Bronchial epithelial cell (primary cell): Measurements from ENCODE around the gene UBE2M. TPM values are rescaled to one million over a fixed set of nuclear protein-coding genes. Genes with fewer than 3 reads are reported as not detected.

ENCODE experiments used
- DNase-seq: peaks from one replicate; pipeline ENCODE4 v3.0.0-alpha.2; 2010; ENCODE audit warnings: low read depth
- FAIRE-seq: peaks from 2 replicates; lab custom pipeline; 2011; peaks lifted over from hg19 to GRCh38; lab: Jason Lieb, UNC
- H3K27me3 ChIP-seq: 2 replicates; pipeline ENCODE4 v1.5.1; 2011; ENCODE audit warnings: low read length; ENCODE audit not compliant: control insufficient read depth, insufficient read depth
- H3K36me3 ChIP-seq: 2 replicates; pipeline ENCODE4 v1.5.1; 2011; ENCODE audit warnings: low read length; ENCODE audit not compliant: control insufficient read depth, insufficient read depth
- H3K4me3 ChIP-seq: 2 replicates; pipeline ENCODE4 v1.5.1; 2011; ENCODE audit warnings: mild to moderate bottlenecking, low read depth, low read length, control low read depth
- CTCF ChIP-seq: IDR thresholded peaks from 2 replicates; pipeline ENCODE4 v1.5.1; 2011; ENCODE audit warnings: mild to moderate bottlenecking, moderate library complexity, low read length, control low read depth, inconsistent platforms; ENCODE audit not compliant: insufficient read depth, severe bottlenecking
- total RNA-seq: library from RNA; depleted of rRNA; stranded (reverse); fragments of >200 nt; gene quantifications from 2 replicates; pipeline ENCODE4 v1.2.1, GENCODE V29; 2014

Gene UBE2M
- total RNA-seq, 1 donor from 2014 or later, result 128 TPM

DNA sequence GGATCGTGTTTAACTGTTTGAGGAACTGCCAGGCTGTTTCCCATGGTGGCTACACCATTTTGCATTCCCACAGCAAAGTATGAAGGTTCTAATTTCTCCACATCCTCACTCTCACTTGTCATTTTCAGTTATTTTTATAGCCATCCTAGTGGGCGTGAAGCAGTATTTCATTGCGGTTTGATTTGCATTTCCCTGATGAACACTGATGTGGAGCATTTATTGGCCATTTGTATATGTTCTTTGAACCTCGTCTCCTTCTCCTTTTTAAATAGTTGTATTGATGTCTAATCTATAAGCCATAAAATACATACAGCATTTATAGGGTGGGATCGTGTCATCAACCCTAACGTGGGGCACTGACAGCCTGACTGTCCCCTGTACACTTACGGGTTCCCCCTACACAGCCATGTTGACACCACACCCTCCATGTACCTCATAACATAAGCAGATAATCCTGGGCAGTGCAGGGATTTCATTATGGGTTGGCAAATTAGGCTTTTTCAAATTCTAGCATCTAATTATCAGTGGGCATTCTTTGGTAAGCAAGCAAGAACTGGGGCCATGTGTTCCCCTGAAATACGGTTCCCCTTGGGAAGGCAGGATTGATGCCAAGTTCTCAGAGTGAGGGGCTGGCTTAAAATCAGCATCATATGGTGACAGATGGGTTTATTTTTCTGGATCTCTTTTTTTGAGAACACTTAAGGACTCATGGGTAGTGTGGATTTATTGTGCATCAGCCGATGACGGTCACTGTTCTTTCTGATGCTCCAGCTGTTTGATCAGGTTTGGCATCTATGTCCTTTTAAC, 27.2 kb downstream of the UBE2M start:
- H3K27me3 ChIP-seq, result no peaks in the 10 kb centered on the region
- TF ChIP-seq CTCF, result no peak
- H3K4me3 ChIP-seq, result no peak overlapping the region
- FAIRE-seq (no peak), DNase-seq (no peak)
- no peaks in the 10 kb centered on the region for H3K36me3 ChIP-seq

- no peaks in the 10 kb centered on the region for H3K36me3 ChIP-seq
- H3K27me3 ChIP-seq, result no peaks in the 10 kb centered on the region
- no peak overlapping the region for H3K4me3 ChIP-seq
- TF ChIP-seq CTCF, result no peak
- FAIRE-seq (no peak), DNase-seq (no peak)
Observed at GRCh38 chr19:58529405-58529804, 29.0 kb downstream of the UBE2M start.

- H3K36me3 ChIP-seq, result no peaks in the 10 kb centered on the region
- no peaks in the 10 kb centered on the region for H3K27me3 ChIP-seq
- FAIRE-seq (no peak), DNase-seq (no peak)
- H3K4me3 ChIP-seq, result no peak overlapping the region
- no peak for TF ChIP-seq CTCF
Observed at GRCh38 chr19:58522709-58523108, 35.7 kb downstream of the UBE2M start.

- Histone ChIP-seq H3K36me3 (peaks cover 2% of the 10 kb centered on the region), H3K27me3 (no peaks in the 10 kb centered on the region), H3K4me3 (no peak overlapping the region)
- no peak for TF ChIP-seq CTCF
- FAIRE-seq (no peak), DNase-seq (no peak)
Observed at GRCh38 chr19:58521651-58522050, 36.8 kb downstream of the UBE2M start.

GRCh38 chr19:58520257-58520599, 38.2 kb downstream of the UBE2M start:
- FAIRE-seq (no peak), DNase-seq (no peak)
- Histone ChIP-seq H3K36me3 (peaks cover 2% of the 10 kb centered on the region), H3K27me3 (no peaks in the 10 kb centered on the region), H3K4me3 (peak overlapping the region; percentile 73)
- no peak for TF ChIP-seq CTCF
